ENCODE measurements around the gene DARS1.

Gene DARS1

GRCh38 chr2:135944625-135945024 lies 40.8 kb downstream of the DARS1 start:
- no peaks in the 10 kb centered on the region for H3K9me3 ChIP-seq (ENCODE audit: control insufficient read depth, insufficient read depth, low read depth, low read length)
- H3K27ac ChIP-seq (ENCODE audit: extremely low read depth, low read depth, low read length): no peak overlapping the region
- peaks cover 6 to 15% of the 10 kb centered on the region in 2 experiments for H3K36me3 ChIP-seq (ENCODE audit: control insufficient read depth in 2 of 2, insufficient read depth in 1 of 2, low read length in 2 of 2)
- H3K4me1 ChIP-seq (ENCODE audit: control insufficient read depth, insufficient read depth, low read length): peaks cover 6% of the 10 kb centered on the region
- no peak for TF ChIP-seq FEZF1 (tag by site-specific recombination; IDR thresholded peaks at IDR 0.05)
- TF ChIP-seq, protein P1, sequence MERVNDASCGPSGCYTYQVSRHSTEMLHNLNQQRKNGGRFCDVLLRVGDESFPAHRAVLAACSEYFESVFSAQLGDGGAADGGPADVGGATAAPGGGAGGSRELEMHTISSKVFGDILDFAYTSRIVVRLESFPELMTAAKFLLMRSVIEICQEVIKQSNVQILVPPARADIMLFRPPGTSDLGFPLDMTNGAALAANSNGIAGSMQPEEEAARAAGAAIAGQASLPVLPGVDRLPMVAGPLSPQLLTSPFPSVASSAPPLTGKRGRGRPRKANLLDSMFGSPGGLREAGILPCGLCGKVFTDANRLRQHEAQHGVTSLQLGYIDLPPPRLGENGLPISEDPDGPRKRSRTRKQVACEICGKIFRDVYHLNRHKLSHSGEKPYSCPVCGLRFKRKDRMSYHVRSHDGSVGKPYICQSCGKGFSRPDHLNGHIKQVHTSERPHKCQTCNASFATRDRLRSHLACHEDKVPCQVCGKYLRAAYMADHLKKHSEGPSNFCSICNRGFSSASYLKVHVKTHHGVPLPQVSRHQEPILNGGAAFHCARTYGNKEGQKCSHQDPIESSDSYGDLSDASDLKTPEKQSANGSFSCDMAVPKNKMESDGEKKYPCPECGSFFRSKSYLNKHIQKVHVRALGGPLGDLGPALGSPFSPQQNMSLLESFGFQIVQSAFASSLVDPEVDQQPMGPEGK (tag by site-specific recombination; IDR thresholded peaks at IDR 0.05): no peak
- TF ChIP-seq, protein P2, sequence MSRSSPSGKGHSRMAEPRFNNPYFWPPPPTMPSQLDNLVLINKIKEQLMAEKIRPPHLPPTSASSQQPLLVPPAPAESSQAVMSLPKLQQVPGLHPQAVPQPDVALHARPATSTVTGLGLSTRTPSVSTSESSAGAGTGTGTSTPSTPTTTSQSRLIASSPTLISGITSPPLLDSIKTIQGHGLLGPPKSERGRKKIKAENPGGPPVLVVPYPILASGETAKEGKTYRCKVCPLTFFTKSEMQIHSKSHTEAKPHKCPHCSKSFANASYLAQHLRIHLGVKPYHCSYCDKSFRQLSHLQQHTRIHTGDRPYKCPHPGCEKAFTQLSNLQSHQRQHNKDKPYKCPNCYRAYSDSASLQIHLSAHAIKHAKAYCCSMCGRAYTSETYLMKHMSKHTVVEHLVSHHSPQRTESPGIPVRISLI (tag by site-specific recombination; IDR thresholded peaks at IDR 0.05): no peak
- TF ChIP-seq PRDM6 (tag by site-specific recombination; IDR thresholded peaks at IDR 0.05): no peak
- TF ChIP-seq PRDM1 (tag by site-specific recombination; IDR thresholded peaks at IDR 0.05): no peak
- no peak for TF ChIP-seq BCL11A (tag by site-specific recombination; IDR thresholded peaks at IDR 0.05; ENCODE audit: low read depth)
- ChIA-PET CTCF (interaction anchor here (1.3 kb wide), 1 partner anchor 31 kb away, joined by 5 read pairs; no protein-coding TSS in a partner anchor), POLR2A (no interaction called here)
- H3K4me3 ChIP-seq (ENCODE audit: low read depth, low read length): no peak overlapping the region

DNA sequence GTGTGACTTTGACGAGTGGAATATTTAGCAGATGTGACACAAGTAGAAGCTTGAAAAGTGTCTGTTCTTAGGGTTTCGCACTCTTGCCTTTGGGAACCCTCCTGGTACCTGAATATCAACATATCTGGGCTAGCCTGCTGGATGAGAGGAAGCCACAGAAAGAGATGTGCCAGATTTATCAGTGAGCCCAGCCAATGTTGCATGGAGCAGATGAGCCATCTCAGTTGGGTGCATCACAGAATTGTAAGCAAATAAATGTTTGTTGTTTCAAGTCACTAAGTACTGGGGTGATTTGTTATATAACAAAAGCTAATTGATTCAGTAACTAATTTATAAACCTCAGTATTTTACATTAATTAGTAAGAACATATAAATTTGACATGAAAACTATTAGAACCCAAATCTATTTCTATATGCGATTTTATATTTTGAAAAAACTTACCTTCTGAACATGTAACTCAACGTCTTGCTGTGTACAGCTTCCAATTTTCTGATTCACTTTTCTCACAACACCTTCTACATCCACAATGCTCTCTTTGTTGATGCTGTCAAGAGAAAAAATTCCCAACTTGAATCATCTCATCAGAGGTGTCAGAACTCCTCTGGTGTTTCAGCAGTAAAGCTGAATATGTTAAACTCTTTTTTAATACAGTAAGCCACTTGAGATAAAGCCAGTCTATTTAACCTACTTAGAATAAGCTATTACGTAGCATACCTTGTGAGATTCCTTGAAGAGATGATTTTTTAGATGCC lies 42.3 kb downstream of the DARS1 start:
- no peaks in the 10 kb centered on the region for H3K9me3 ChIP-seq (ENCODE audit: control insufficient read depth, insufficient read depth, low read depth, low read length)
- peaks cover 6 to 15% of the 10 kb centered on the region in 2 experiments for H3K36me3 ChIP-seq (ENCODE audit: control insufficient read depth in 2 of 2, insufficient read depth in 1 of 2, low read length in 2 of 2)

More for the DNA sequence above, 42.3 kb downstream of the DARS1 start:
- no peak for TF ChIP-seq ZNF645 (tag by site-specific recombination; IDR thresholded peaks at IDR 0.05)
- no peak for TF ChIP-seq ZNF529 (tag by site-specific recombination; IDR thresholded peaks at IDR 0.05; ENCODE audit: insufficient replicate concordance)
- no peak for TF ChIP-seq ZNF324 (tag by site-specific recombination; IDR thresholded peaks at IDR 0.05)
- no peak for TF ChIP-seq ZNF830 (tag by site-specific recombination; IDR thresholded peaks at IDR 0.05; ENCODE audit: low read depth)
- no peak for TF ChIP-seq ZNF660 (tag by site-specific recombination; IDR thresholded peaks at IDR 0.05)
- TF ChIP-seq ZNF239 (tag by site-specific recombination; IDR thresholded peaks at IDR 0.05): no peak
- TF ChIP-seq ZNF76 (tag by site-specific recombination; IDR thresholded peaks at IDR 0.05; ENCODE audit: borderline replicate concordance, low read depth): no peak
- no peak for TF ChIP-seq TCF7L2 (IDR thresholded peaks at IDR 0.05; ENCODE audit: borderline replicate concordance, low read depth, low read length)
- no peak for TF ChIP-seq KLF9 (tag by site-specific recombination; IDR thresholded peaks at IDR 0.05; ENCODE audit: low read depth)
- no peak for TF ChIP-seq ZBTB26 (tag by site-specific recombination; optimal IDR thresholded peaks at IDR 0.05)
- TF ChIP-seq ZNF266 (tag by site-specific recombination; IDR thresholded peaks at IDR 0.05; ENCODE audit: low read depth): no peak
- TF ChIP-seq ZNF792 (tag by site-specific recombination; IDR thresholded peaks at IDR 0.05): no peak
- no peak for TF ChIP-seq GLI4 (tag by site-specific recombination; IDR thresholded peaks at IDR 0.05)
- TF ChIP-seq ZNF837 (tag by site-specific recombination; IDR thresholded peaks at IDR 0.05): no peak
- TF ChIP-seq PRDM1 (tag by site-specific recombination; IDR thresholded peaks at IDR 0.05): no peak
- TF ChIP-seq ZNF169 (tag by site-specific recombination; IDR thresholded peaks at IDR 0.05): no peak
- no peak for TF ChIP-seq MZF1 (tag by site-specific recombination; IDR thresholded peaks at IDR 0.05; ENCODE audit: borderline replicate concordance)
- TF ChIP-seq, protein P2 (tag by site-specific recombination; IDR thresholded peaks at IDR 0.05): no peak
- no peak for TF ChIP-seq HOXA7 (CRISPR knock-in tag; IDR thresholded peaks at IDR 0.05; ENCODE audit: borderline replicate concordance)
- H3K4me1 ChIP-seq (ENCODE audit: control insufficient read depth, insufficient read depth, low read length): no peaks in the 10 kb centered on the region; the same call in 1 of the 2 replicates
- CTCF ChIA-PET: interaction anchor here (0.6 to 1.3 kb wide), 5 partner anchors 24 to 267 kb away, joined by 3 to 5 read pairs (median 4); no protein-coding TSS in a partner anchor
- no peak overlapping the region for H3K4me3 ChIP-seq (ENCODE audit: low read depth, low read length)
- no peak overlapping the region for H3K27ac ChIP-seq (ENCODE audit: extremely low read depth, low read depth, low read length)
- POLR2A ChIA-PET: no interaction called here

All from HEK293 (cell line).